ENCODE measurements around the gene DNASE1. TPM values are rescaled to one million over a fixed set of nuclear protein-coding genes. Genes with fewer than 3 reads are reported as not detected.

DNASE1 gene
- total RNA-seq, 4 donors from 2014 or later = 80.9 to 773 (median 653) TPM

DNA sequence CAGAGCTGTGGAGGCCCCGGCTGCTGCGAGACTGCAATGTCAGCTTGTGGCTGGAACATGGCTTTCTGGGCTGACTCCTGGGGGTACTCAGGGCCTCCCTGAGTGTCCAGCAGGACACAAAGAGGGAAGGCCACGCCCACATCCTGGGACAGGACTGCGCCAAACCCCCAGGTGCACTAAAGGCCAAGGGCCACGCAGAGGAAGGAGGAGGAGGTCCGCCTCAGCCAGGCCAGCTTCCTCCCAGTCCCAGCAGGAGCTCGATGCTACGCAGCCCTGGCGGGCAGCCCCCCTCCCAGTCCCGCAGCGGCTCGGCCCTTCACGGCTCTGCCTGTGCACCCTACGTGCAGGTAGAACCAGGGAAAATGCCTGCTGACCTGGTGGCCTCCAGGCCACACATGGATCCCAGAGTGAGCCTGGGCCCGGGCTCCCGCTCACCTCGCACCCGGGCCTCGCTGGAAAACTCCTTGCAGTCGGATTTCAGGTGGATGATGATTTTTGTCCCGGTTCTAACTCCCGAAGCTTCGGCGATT lies 21.2 kb downstream of the DNASE1 start:
- H3K27ac ChIP-seq = no peak overlapping the region
- no peak overlapping the region for H3K4me3 ChIP-seq
- H3K36me3 ChIP-seq = peaks cover 0 to 45% (median 0%) of the 10 kb centered on the region in 3 donors
- H3K27me3 ChIP-seq = no peaks in the 10 kb centered on the region
- no peak for TF ChIP-seq POLR2A (IDR thresholded peaks at IDR 0.05)
- TF ChIP-seq, protein P1, sequence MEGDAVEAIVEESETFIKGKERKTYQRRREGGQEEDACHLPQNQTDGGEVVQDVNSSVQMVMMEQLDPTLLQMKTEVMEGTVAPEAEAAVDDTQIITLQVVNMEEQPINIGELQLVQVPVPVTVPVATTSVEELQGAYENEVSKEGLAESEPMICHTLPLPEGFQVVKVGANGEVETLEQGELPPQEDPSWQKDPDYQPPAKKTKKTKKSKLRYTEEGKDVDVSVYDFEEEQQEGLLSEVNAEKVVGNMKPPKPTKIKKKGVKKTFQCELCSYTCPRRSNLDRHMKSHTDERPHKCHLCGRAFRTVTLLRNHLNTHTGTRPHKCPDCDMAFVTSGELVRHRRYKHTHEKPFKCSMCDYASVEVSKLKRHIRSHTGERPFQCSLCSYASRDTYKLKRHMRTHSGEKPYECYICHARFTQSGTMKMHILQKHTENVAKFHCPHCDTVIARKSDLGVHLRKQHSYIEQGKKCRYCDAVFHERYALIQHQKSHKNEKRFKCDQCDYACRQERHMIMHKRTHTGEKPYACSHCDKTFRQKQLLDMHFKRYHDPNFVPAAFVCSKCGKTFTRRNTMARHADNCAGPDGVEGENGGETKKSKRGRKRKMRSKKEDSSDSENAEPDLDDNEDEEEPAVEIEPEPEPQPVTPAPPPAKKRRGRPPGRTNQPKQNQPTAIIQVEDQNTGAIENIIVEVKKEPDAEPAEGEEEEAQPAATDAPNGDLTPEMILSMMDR (IDR thresholded peaks at IDR 0.05) = no peak
- no peaks in the 10 kb centered on the region for H3K9me3 ChIP-seq
- peak in 1 of 3 donors; percentile 35 for DNase-seq
- H3K4me1 ChIP-seq = no peaks in the 10 kb centered on the region

DNA sequence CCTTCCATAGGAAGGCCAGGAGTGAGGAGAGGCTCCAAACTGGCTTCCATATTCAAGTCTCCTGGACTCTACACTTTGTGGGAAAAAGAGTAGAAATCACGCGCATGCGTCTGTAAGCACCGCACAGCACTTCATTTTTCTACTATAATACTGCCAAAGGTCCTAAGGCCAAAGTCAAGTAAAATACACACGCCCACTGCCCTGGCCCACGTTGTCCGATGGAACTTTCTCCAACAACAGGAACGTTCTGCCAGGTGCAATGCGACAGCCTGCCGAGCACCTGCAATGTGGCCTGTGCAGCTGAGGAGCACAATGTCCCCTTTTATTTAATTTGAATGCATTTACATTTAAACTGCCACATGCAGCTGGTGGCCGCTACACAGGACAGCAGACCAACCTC lies 23.5 kb downstream of the DNASE1 start:
- no peak for DNase-seq
- Histone ChIP-seq H3K9me3 (no peaks in the 10 kb centered on the region), H3K27me3 (no peaks in the 10 kb centered on the region), H3K27ac (no peak overlapping the region), H3K4me1 (no peaks in the 10 kb centered on the region), H3K36me3 (peaks cover 0 to 40% (median 0%) of the 10 kb centered on the region in 3 donors), H3K4me3 (no peak overlapping the region)
- no peak for TF ChIP-seq POLR2A (IDR thresholded peaks at IDR 0.05)
- TF ChIP-seq, protein P1 (IDR thresholded peaks at IDR 0.05) = no peak

GRCh38 chr16:3681206-3681605 lies 26.7 kb downstream of the DNASE1 start:
- peaks cover 0 to 25% (median 0%) of the 10 kb centered on the region in 3 donors for H3K36me3 ChIP-seq
- no peak for DNase-seq
- TF ChIP-seq, protein P1 (IDR thresholded peaks at IDR 0.05) = no peak
- no peak for TF ChIP-seq POLR2A (IDR thresholded peaks at IDR 0.05)
- H3K27me3 ChIP-seq = no peaks in the 10 kb centered on the region
- no peak overlapping the region for H3K27ac ChIP-seq
- no peaks in the 10 kb centered on the region for H3K4me1 ChIP-seq
- no peaks in the 10 kb centered on the region for H3K9me3 ChIP-seq
- no peak overlapping the region for H3K4me3 ChIP-seq

DNA sequence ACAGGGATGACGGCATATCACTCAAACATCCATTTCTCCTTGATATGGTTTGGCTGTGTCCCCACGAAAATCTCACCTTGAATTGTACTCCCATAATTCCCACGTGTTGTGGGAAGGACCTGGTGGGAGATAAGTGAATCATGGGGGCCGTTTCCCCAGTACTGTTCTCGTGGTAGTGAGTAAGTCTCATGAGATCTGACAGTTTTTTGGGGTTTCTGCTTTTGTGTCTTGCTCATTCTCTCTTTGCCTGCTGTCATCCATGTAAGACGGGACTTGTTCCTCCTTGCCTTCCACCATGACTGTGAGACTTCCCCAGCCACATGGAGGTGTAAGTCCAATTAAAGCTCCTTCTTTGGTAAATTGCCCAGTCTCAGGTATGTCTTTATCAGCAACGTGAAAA lies 32.5 kb downstream of the DNASE1 start:
- no peak for DNase-seq
- no peak overlapping the region for H3K27ac ChIP-seq
- H3K9me3 ChIP-seq = no peaks in the 10 kb centered on the region
- H3K36me3 ChIP-seq = peaks cover 0 to 28% (median 0%) of the 10 kb centered on the region in 3 donors
- TF ChIP-seq, protein P1 (IDR thresholded peaks at IDR 0.05) = no peak
- TF ChIP-seq POLR2A (IDR thresholded peaks at IDR 0.05) = no peak
- no peaks in the 10 kb centered on the region for H3K27me3 ChIP-seq
- peaks cover 0 to 11% (median 0%) of the 10 kb centered on the region in 4 donors for H3K4me1 ChIP-seq
- H3K4me3 ChIP-seq = no peak overlapping the region

DNA sequence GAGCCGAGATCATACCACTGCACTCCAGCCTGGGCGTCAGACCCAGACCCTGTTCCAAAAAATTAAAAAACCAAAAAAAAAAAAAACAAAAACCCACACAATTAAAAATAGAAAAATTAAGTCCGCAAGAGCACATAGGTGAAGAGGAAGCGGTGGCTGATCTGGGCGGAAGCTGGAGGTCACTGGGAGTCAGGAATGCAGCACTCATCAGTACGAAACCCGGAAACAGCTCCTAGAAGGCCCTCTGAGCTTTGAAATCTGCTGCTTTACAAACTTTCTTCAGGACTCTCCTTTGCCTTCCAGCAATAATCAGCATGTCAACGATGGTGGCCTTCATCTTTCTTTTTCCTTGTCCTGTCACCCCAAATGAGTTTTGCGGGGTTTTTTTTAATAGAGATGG lies 33.3 kb downstream of the DNASE1 start:
- Histone ChIP-seq H3K4me3 (no peak overlapping the region), H3K4me1 (peaks cover 0 to 11% (median 0%) of the 10 kb centered on the region in 4 donors), H3K27me3 (no peaks in the 10 kb centered on the region), H3K36me3 (peaks cover 0 to 28% (median 0%) of the 10 kb centered on the region in 3 donors), H3K27ac (no peak overlapping the region), H3K9me3 (no peaks in the 10 kb centered on the region)
- DNase-seq = no peak
- TF ChIP-seq, protein P1 (IDR thresholded peaks at IDR 0.05) = no peak
- no peak for TF ChIP-seq POLR2A (IDR thresholded peaks at IDR 0.05)
